HG03354 (cell line): ENCODE results near the gene SND1.

ENCODE experiments used
- ATAC-seq: cut with Tn5 transposase; IDR thresholded peaks from one replicate; pipeline ENCODE4 v1.9.1; 2021; ENCODE audit warnings: mild to moderate bottlenecking; ENCODE audit not compliant: unreplicated experiment, poor library complexity, severe bottlenecking

Gene SND1

GRCh38 chr7:127877951-127878350, 226.0 kb downstream of the SND1 start:
- no peak for ATAC-seq

GRCh38 chr7:127878791-127879190, 226.8 kb downstream of the SND1 start:
- ATAC-seq: no peak

- no peak for ATAC-seq
Measured at GRCh38 chr7:127879436-127879835, 227.4 kb downstream of the SND1 start.

- ATAC-seq: no peak
Measured at GRCh38 chr7:127879942-127880341, 227.9 kb downstream of the SND1 start.

- no peak for ATAC-seq
Measured at GRCh38 chr7:127880454-127880853, 228.5 kb downstream of the SND1 start.

GRCh38 chr7:127881564-127881963, 229.6 kb downstream of the SND1 start:
- ATAC-seq: peak; percentile 46

- no peak for ATAC-seq
Measured at GRCh38 chr7:127882313-127882920, 230.4 kb downstream of the SND1 start.

GRCh38 chr7:127884066-127884559, 232.1 kb downstream of the SND1 start:
- no peak for ATAC-seq

- no peak for ATAC-seq
Measured at GRCh38 chr7:127885222-127885772, 233.3 kb downstream of the SND1 start.

- no peak for ATAC-seq
Measured at GRCh38 chr7:127885843-127886242, 233.8 kb downstream of the SND1 start.

GRCh38 chr7:127886248-127886647, 234.3 kb downstream of the SND1 start:
- no peak for ATAC-seq

GRCh38 chr7:127887096-127887495, 235.1 kb downstream of the SND1 start:
- ATAC-seq: no peak

GRCh38 chr7:127887631-127888030, 235.6 kb downstream of the SND1 start:
- ATAC-seq: no peak

- no peak for ATAC-seq
Measured at GRCh38 chr7:127888411-127888810, 236.4 kb downstream of the SND1 start.

GRCh38 chr7:127888825-127889224, 236.8 kb downstream of the SND1 start:
- no peak for ATAC-seq

GRCh38 chr7:127889677-127890076, 237.7 kb downstream of the SND1 start:
- no peak for ATAC-seq

- ATAC-seq: no peak
Measured at GRCh38 chr7:127890726-127891125, 238.7 kb downstream of the SND1 start.

- ATAC-seq: no peak
Measured at GRCh38 chr7:127891144-127891543, 239.2 kb downstream of the SND1 start.

GRCh38 chr7:127891854-127892438, 240.0 kb downstream of the SND1 start:
- no peak for ATAC-seq

GRCh38 chr7:127892488-127893314, 240.7 kb downstream of the SND1 start:
- ATAC-seq: no peak

GRCh38 chr7:127893547-127893946, 241.6 kb downstream of the SND1 start:
- ATAC-seq: no peak
